HCT116 (cell line): ENCODE data around the gene PGBD2.
"Not testable (repeated sequence)": the region's sequence is repeated elsewhere in the genome, so short reads cannot be mapped to it uniquely, and the experiment has no call there.

Experiments
- EGR1 ChIP-seq: IDR thresholded peaks from 2 replicates; pipeline ENCODE4 v1.6.1; 2012; ENCODE audit warnings: low read depth
- EZH2 ChIP-seq: fragments of 200-600 bp; sonication (generic); IDR thresholded peaks from 2 replicates; pipeline ENCODE4 v1.6.1; 2017; ENCODE audit warnings: antibody characterized with exemption, mixed run types
- FOSL1 ChIP-seq: IDR thresholded peaks from 2 replicates; pipeline ENCODE4 v1.6.1; 2012; ENCODE audit warnings: low read depth
- MAX ChIP-seq: IDR thresholded peaks from 2 replicates; pipeline ENCODE4 v1.6.1; 2012
- POLR2A ChIP-seq: IDR thresholded peaks from 2 replicates; pipeline ENCODE4 v1.7.0; 2011; ENCODE audit warnings: borderline replicate concordance; ENCODE audit not compliant: insufficient read depth, insufficient read length; ENCODE audit errors: extremely low read depth
- POLR2AphosphoS5 ChIP-seq: IDR thresholded peaks from 2 replicates; pipeline ENCODE4 v1.6.1; 2011; ENCODE audit warnings: mild to moderate bottlenecking, low read depth, low read length, moderate library complexity
- SIN3A ChIP-seq: IDR thresholded peaks from 2 replicates; pipeline ENCODE4 v1.6.1; 2012; ENCODE audit warnings: low read depth
- SRF ChIP-seq: IDR thresholded peaks from 2 replicates; pipeline ENCODE4 v1.6.1; 2012; ENCODE audit warnings: low read depth
- TCF7L2 ChIP-seq: IDR thresholded peaks from 2 replicates; pipeline ENCODE4 v1.7.0; 2011; ENCODE audit warnings: borderline replicate concordance, inconsistent platforms; ENCODE audit not compliant: insufficient read depth, insufficient read length; ENCODE audit errors: extremely low read depth
- YY1 ChIP-seq: IDR thresholded peaks from 2 replicates; pipeline ENCODE4 v1.6.1; 2011; ENCODE audit warnings: low read length, low read depth, moderate library complexity, mild to moderate bottlenecking; ENCODE audit not compliant: insufficient replicate concordance; ENCODE audit errors: extremely low read depth
- TF ChIP-seq, protein P1 (sequence below), 3 experiments: fragments of 200-600 bp in 1 of 3; sonication (generic) in 1 of 3; IDR thresholded peaks in 2 of 3; conservative IDR thresholded peaks in 1 of 3; 2 replicates each; pipeline ENCODE4 v1.5.1; 2012 to 2017; ENCODE audit warnings: low read depth in 2 of 3, low read length in 2 of 3, antibody characterized with exemption in 1 of 3, borderline replicate concordance in 1 of 3, control low read depth in 1 of 3, mild to moderate bottlenecking in 1 of 3, mixed read lengths in 1 of 3, mixed run types in 1 of 3, moderate library complexity in 1 of 3; ENCODE audit not compliant: insufficient read depth in 1 of 3
- TF ChIP-seq, protein P2 (sequence below): IDR thresholded peaks from 2 replicates; pipeline ENCODE4 v1.6.1; 2012; ENCODE audit warnings: low read depth
- TF ChIP-seq, protein P3 (sequence below): IDR thresholded peaks from 2 replicates; pipeline ENCODE4 v1.6.1; 2011; ENCODE audit warnings: mild to moderate bottlenecking, low read length, moderate library complexity; ENCODE audit not compliant: insufficient replicate concordance; ENCODE audit errors: extremely low read depth

GRCh38 chr1:248945856-248946416 is 39.9 kb downstream of the PGBD2 start:
- not testable (repeated sequence) for TF ChIP-seq MAX, FOSL1, EZH2, POLR2A, SIN3A, POLR2AphosphoS5, TCF7L2, EGR1, YY1, SRF
- TF ChIP-seq, protein P1, sequence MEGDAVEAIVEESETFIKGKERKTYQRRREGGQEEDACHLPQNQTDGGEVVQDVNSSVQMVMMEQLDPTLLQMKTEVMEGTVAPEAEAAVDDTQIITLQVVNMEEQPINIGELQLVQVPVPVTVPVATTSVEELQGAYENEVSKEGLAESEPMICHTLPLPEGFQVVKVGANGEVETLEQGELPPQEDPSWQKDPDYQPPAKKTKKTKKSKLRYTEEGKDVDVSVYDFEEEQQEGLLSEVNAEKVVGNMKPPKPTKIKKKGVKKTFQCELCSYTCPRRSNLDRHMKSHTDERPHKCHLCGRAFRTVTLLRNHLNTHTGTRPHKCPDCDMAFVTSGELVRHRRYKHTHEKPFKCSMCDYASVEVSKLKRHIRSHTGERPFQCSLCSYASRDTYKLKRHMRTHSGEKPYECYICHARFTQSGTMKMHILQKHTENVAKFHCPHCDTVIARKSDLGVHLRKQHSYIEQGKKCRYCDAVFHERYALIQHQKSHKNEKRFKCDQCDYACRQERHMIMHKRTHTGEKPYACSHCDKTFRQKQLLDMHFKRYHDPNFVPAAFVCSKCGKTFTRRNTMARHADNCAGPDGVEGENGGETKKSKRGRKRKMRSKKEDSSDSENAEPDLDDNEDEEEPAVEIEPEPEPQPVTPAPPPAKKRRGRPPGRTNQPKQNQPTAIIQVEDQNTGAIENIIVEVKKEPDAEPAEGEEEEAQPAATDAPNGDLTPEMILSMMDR (IDR thresholded peaks at IDR 0.05 in 2 of 3, conservative IDR thresholded peaks at IDR 0.05 in 1 of 3; ENCODE audit: borderline replicate concordance in 1 of 3, insufficient read depth in 1 of 3, low read depth in 2 of 3, low read length in 2 of 3), result not testable (repeated sequence)
- TF ChIP-seq, protein P2, sequence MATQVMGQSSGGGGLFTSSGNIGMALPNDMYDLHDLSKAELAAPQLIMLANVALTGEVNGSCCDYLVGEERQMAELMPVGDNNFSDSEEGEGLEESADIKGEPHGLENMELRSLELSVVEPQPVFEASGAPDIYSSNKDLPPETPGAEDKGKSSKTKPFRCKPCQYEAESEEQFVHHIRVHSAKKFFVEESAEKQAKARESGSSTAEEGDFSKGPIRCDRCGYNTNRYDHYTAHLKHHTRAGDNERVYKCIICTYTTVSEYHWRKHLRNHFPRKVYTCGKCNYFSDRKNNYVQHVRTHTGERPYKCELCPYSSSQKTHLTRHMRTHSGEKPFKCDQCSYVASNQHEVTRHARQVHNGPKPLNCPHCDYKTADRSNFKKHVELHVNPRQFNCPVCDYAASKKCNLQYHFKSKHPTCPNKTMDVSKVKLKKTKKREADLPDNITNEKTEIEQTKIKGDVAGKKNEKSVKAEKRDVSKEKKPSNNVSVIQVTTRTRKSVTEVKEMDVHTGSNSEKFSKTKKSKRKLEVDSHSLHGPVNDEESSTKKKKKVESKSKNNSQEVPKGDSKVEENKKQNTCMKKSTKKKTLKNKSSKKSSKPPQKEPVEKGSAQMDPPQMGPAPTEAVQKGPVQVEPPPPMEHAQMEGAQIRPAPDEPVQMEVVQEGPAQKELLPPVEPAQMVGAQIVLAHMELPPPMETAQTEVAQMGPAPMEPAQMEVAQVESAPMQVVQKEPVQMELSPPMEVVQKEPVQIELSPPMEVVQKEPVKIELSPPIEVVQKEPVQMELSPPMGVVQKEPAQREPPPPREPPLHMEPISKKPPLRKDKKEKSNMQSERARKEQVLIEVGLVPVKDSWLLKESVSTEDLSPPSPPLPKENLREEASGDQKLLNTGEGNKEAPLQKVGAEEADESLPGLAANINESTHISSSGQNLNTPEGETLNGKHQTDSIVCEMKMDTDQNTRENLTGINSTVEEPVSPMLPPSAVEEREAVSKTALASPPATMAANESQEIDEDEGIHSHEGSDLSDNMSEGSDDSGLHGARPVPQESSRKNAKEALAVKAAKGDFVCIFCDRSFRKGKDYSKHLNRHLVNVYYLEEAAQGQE, result not testable (repeated sequence)
- TF ChIP-seq, protein P3, sequence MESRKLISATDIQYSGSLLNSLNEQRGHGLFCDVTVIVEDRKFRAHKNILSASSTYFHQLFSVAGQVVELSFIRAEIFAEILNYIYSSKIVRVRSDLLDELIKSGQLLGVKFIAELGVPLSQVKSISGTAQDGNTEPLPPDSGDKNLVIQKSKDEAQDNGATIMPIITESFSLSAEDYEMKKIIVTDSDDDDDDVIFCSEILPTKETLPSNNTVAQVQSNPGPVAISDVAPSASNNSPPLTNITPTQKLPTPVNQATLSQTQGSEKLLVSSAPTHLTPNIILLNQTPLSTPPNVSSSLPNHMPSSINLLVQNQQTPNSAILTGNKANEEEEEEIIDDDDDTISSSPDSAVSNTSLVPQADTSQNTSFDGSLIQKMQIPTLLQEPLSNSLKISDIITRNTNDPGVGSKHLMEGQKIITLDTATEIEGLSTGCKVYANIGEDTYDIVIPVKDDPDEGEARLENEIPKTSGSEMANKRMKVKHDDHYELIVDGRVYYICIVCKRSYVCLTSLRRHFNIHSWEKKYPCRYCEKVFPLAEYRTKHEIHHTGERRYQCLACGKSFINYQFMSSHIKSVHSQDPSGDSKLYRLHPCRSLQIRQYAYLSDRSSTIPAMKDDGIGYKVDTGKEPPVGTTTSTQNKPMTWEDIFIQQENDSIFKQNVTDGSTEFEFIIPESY, result not testable (repeated sequence)
